SK-N-SH (cell line): ENCODE data around the gene NOP53. TPM values are rescaled to one million over a fixed set of nuclear protein-coding genes. Genes with fewer than 3 reads are reported as not detected.

ENCODE experiments used
- CTCF ChIA-PET: fragments of 300-600, 350-600 bp; formaldehyde crosslinking; extraction: SDS; loops from one replicate; lab custom pipeline; 2021; lab: Yijun Ruan, JAX
- POLR2A ChIA-PET: fragments of 350-600 bp; sonication (Branson Sonifier 250); formaldehyde crosslinking; extraction: SDS; loops from one replicate; lab custom pipeline; 2020; ENCODE audit warnings: antibody characterized with exemption, inconsistent platforms; lab: Yijun Ruan, JAX
- DNase-seq: peaks from one replicate; pipeline ENCODE4 v3.0.0; 2012
- H2AFZ ChIP-seq: fragments of 200-600 bp; sonication (generic); 2 replicates; pipeline ENCODE4 v1.8.1; 2016; ENCODE audit warnings: antibody characterized with exemption, mild to moderate bottlenecking, low read depth
- H3F3A ChIP-seq: fragments of 200-600 bp; sonication (generic); replicated peaks from 2 replicates; pipeline ENCODE3; 2016; ENCODE audit warnings: antibody characterized with exemption, mild to moderate bottlenecking; ENCODE audit not compliant: insufficient read depth
- H3K27ac ChIP-seq, 2 experiments: fragments of 200-500 bp in 1 of 2; fragments of 200-600 bp in 1 of 2; sonication (Bioruptor generic) in 1 of 2; sonication (generic), shearing (Covaris generic) in 1 of 2; 2 replicates each; pipeline versions ENCODE4 v1.5.1 to v1.6.1; 2014 to 2016; ENCODE audit warnings: low read depth in 2 of 2, inconsistent platforms in 1 of 2, low read length in 1 of 2, mild to moderate bottlenecking in 1 of 2, mixed read lengths in 1 of 2
- H3K27me3 ChIP-seq: fragments of 200-600 bp; sonication (generic), shearing (Covaris generic); 2 replicates; pipeline ENCODE4 v1.6.1; 2016; ENCODE audit warnings: mixed run types; ENCODE audit not compliant: insufficient read depth
- H3K36me3 ChIP-seq, 2 experiments: fragments of 200-500 bp in 1 of 2; fragments of 200-600 bp in 1 of 2; sonication (Bioruptor generic) in 1 of 2; sonication (generic) in 1 of 2; replicated peaks in 1 of 2; 2 replicates each; pipeline versions ENCODE3 to v1.5.1; 2014 to 2016; ENCODE audit warnings: low read length in 1 of 2, mild to moderate bottlenecking in 1 of 2; ENCODE audit not compliant: insufficient read depth in 2 of 2, control insufficient read depth in 1 of 2
- H3K4me1 ChIP-seq, 2 experiments: fragments of 200-500 bp in 1 of 2; fragments of 200-600 bp in 1 of 2; sonication (Bioruptor generic) in 1 of 2; sonication (generic), shearing (Covaris generic) in 1 of 2; 2 replicates each; pipeline versions ENCODE4 v1.5.1 to v1.6.1; 2014 to 2016; ENCODE audit warnings: low read depth in 1 of 2, low read length in 1 of 2, mixed run types in 1 of 2; ENCODE audit not compliant: insufficient read depth in 2 of 2, control insufficient read depth in 1 of 2
- H3K4me2 ChIP-seq: fragments of 200-600 bp; sonication (generic), shearing (Covaris generic); 2 replicates; pipeline ENCODE4 v1.6.1; 2017; ENCODE audit warnings: mixed run types
- H3K4me3 ChIP-seq, 2 experiments: fragments of 200-500 bp in 1 of 2; fragments of 200-600 bp in 1 of 2; sonication (Bioruptor generic) in 1 of 2; sonication (generic), shearing (Covaris generic) in 1 of 2; 2 replicates each; pipeline versions ENCODE4 v1.5.1 to v1.8.1; 2014 to 2016; ENCODE audit warnings: low read depth in 2 of 2, inconsistent platforms in 1 of 2, low read length in 1 of 2, mild to moderate bottlenecking in 1 of 2, mixed read lengths in 1 of 2, moderate library complexity in 1 of 2
- H3K79me2 ChIP-seq: fragments of 200-600 bp; sonication (generic); 2 replicates; pipeline ENCODE4 v1.8.1; 2017; ENCODE audit warnings: mild to moderate bottlenecking; ENCODE audit not compliant: insufficient read depth
- H3K9ac ChIP-seq: fragments of 200-600 bp; sonication (generic); 2 replicates; pipeline ENCODE4 v1.6.1; 2017; ENCODE audit warnings: mixed run types
- H3K9me2 ChIP-seq: fragments of 200-600 bp; sonication (generic); 2 replicates; pipeline ENCODE4 v1.6.1; 2017; ENCODE audit warnings: mixed run types
- H3K9me3 ChIP-seq: fragments of 200-600 bp; sonication (generic); 2 replicates; pipeline ENCODE4 v1.6.1; 2017; ENCODE audit warnings: mixed run types, mild to moderate bottlenecking, moderate library complexity
- H4K20me1 ChIP-seq: fragments of 200-600 bp; sonication (generic); 2 replicates; pipeline ENCODE4 v1.6.1; 2017; ENCODE audit warnings: mild to moderate bottlenecking, mixed run types; ENCODE audit not compliant: insufficient read depth
- CTCF ChIP-seq: fragments of 200-600 bp; sonication (generic); IDR thresholded peaks from 2 replicates; pipeline ENCODE4 v1.6.1; 2017; ENCODE audit warnings: antibody characterized with exemption, mild to moderate bottlenecking, moderate library complexity
- GATA2 ChIP-seq: sonication (generic); formaldehyde crosslinking; IDR thresholded peaks from 2 replicates; pipeline ENCODE4 v1.5.0; 2020; ENCODE audit warnings: mild to moderate bottlenecking, missing genetic modification reagents
- IRF3 ChIP-seq: fragments of 150-350 bp; IDR thresholded peaks from 2 replicates; pipeline ENCODE4 v1.6.1; 2016; ENCODE audit warnings: mild to moderate bottlenecking, low read depth, low read length
- JUND ChIP-seq: IDR thresholded peaks from 2 replicates; pipeline ENCODE4 v1.4.0; 2012
- MXI1 ChIP-seq: IDR thresholded peaks from 2 replicates; pipeline ENCODE4 v1.6.1; 2012; ENCODE audit warnings: mild to moderate bottlenecking, low read depth, low read length, improper control_type of control experiment
- NFIC ChIP-seq: IDR thresholded peaks from 2 replicates; pipeline ENCODE4 v1.4.0; 2012; ENCODE audit warnings: borderline replicate concordance
- NRF1 ChIP-seq: IDR thresholded peaks from 2 replicates; pipeline ENCODE4 v1.6.1; 2012; ENCODE audit warnings: low read depth, mild to moderate bottlenecking, low read length
- PBX3 ChIP-seq: IDR thresholded peaks from 2 replicates; pipeline ENCODE4; 2012
- RAD21 ChIP-seq: IDR thresholded peaks from 2 replicates; pipeline ENCODE4 v1.6.1; 2012; ENCODE audit warnings: mild to moderate bottlenecking, low read length
- RXRA ChIP-seq: IDR thresholded peaks from 2 replicates; pipeline ENCODE4 v1.4.0; 2012; ENCODE audit warnings: low read depth, mild to moderate bottlenecking, borderline replicate concordance
- SIN3A ChIP-seq: IDR thresholded peaks from 2 replicates; pipeline ENCODE4 v1.6.1; 2012; ENCODE audit warnings: low read depth, mild to moderate bottlenecking, low read length, moderate library complexity, borderline replicate concordance
- YY1 ChIP-seq: IDR thresholded peaks from 2 replicates; pipeline ENCODE4 v1.4.0; 2012; ENCODE audit warnings: low read depth, mild to moderate bottlenecking
- WGBS: methylation state at CpG from one replicate; pipeline ENCODE4 v1.1.6; 2017; ENCODE audit warnings: low lambda C conversion rate; 5-methylcytosine and 5-hydroxymethylcytosine counted together
- polyA plus RNA-seq, 3 experiments: library from polyadenylated mRNA; depleted of rRNA; stranded (reverse); fragments of >200 nt; gene quantifications; 2 replicates each; pipeline ENCODE4 v1.2.3, GENCODE V29; 2012
- TF ChIP-seq, protein P1 (sequence below): IDR thresholded peaks from 2 replicates; pipeline ENCODE4 v1.4.0; 2012; ENCODE audit warnings: low read depth, borderline replicate concordance

The NOP53 gene
- polyA plus RNA-seq, 1 of the 3 experiments (the other 2 are of a cell fraction), result 275 TPM

GRCh38 chr19:47729799-47730520 lies 15.4 kb upstream of the NOP53 start:
- CTCF ChIA-PET, result interaction anchor here (1.2 to 2.1 kb wide), 4 partner anchors 11 to 31 kb away, joined by 3 to 8 read pairs (median 4); partner anchors contain the start of gene EHD2
- POLR2A ChIA-PET, result no interaction called here
- peak overlapping the region; percentile 59 for H3K4me2 ChIP-seq
- DNase-seq, result peak; percentile 91
- no peaks in the 10 kb centered on the region for H3K27me3 ChIP-seq
- H3K36me3 ChIP-seq, result peaks cover 4 to 54% of the 10 kb centered on the region in 2 experiments
- WGBS, result 34% methylated on average over 30 of the region's 30 CpGs
- peak overlapping the region; percentile 14; the same call in 1 of the 2 replicates for H3K9ac ChIP-seq
- peaks cover 44% of the 10 kb centered on the region for H3F3A ChIP-seq
- peaks cover 7 to 8% of the 10 kb centered on the region in 2 experiments; a peak in 2 of 4 replicates for H3K4me1 ChIP-seq
- no peaks in the 10 kb centered on the region for H3K9me2 ChIP-seq
- H2AFZ ChIP-seq, result no peak overlapping the region
- TF ChIP-seq CTCF (no peak), RAD21 (no peak), JUND (no peak), GATA2 (CRISPR knock-in tag) (no peak), MXI1 (no peak), PBX3 (no peak), IRF3 (no peak), NFIC (no peak), NRF1 (no peak), RXRA (no peak), YY1 (no peak), SIN3A (no peak)
- TF ChIP-seq, protein P1, sequence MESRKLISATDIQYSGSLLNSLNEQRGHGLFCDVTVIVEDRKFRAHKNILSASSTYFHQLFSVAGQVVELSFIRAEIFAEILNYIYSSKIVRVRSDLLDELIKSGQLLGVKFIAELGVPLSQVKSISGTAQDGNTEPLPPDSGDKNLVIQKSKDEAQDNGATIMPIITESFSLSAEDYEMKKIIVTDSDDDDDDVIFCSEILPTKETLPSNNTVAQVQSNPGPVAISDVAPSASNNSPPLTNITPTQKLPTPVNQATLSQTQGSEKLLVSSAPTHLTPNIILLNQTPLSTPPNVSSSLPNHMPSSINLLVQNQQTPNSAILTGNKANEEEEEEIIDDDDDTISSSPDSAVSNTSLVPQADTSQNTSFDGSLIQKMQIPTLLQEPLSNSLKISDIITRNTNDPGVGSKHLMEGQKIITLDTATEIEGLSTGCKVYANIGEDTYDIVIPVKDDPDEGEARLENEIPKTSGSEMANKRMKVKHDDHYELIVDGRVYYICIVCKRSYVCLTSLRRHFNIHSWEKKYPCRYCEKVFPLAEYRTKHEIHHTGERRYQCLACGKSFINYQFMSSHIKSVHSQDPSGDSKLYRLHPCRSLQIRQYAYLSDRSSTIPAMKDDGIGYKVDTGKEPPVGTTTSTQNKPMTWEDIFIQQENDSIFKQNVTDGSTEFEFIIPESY, result no peak
- TF ChIP-seq, all 33 proteins: peak for 0
- Histone ChIP-seq H3K9me3 (no peaks in the 10 kb centered on the region), H4K20me1 (peaks cover 13% of the 10 kb centered on the region; the same call in 1 of the 2 replicates), H3K27ac (peak overlapping the region; percentile 16 to 79; a peak in 3 of 4 replicates), H3K79me2 (peaks cover 67% of the 10 kb centered on the region), H3K4me3 (peak overlapping the region in 1 of 2 experiments; percentile 24; a peak in 1 of 4 replicates)
